AG09319 (cell line): ENCODE measurements around the gene CTAGE1.
"Not testable (repeated sequence)": the region's sequence is repeated elsewhere in the genome, so short reads cannot be mapped to it uniquely, and the experiment has no call there.

ENCODE experiments used
- DNase-seq: peaks from one replicate; pipeline ENCODE4 v3.0.0-alpha.2; 2010; ENCODE audit warnings: low read depth; ENCODE audit errors: extremely low read depth
- TF ChIP-seq, protein P1 (sequence below): IDR thresholded peaks from 2 replicates; pipeline ENCODE4 v1.5.1; 2011; ENCODE audit warnings: low read depth, mild to moderate bottlenecking, inconsistent platforms, low read length, moderate library complexity

Gene CTAGE1

DNA sequence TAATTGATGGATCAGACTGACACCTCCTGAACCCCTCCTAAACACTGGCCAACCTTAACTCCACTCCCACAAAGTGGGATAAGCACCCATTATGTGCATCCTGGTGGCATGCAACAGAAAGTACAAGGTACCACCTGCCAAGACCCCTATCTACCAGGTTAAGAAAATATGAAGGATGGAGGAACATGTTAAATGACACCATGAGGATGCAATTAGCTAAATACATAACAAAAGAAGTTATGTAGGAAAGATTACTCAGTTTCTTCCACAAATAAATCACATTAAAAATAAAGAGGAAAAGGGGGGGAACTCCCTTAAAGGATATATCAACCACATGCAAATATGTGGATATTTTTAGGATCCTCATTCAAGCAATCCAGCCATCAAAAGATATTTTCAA, 12.6 kb downstream of the CTAGE1 start:
- no peak for DNase-seq
- TF ChIP-seq, protein P1, sequence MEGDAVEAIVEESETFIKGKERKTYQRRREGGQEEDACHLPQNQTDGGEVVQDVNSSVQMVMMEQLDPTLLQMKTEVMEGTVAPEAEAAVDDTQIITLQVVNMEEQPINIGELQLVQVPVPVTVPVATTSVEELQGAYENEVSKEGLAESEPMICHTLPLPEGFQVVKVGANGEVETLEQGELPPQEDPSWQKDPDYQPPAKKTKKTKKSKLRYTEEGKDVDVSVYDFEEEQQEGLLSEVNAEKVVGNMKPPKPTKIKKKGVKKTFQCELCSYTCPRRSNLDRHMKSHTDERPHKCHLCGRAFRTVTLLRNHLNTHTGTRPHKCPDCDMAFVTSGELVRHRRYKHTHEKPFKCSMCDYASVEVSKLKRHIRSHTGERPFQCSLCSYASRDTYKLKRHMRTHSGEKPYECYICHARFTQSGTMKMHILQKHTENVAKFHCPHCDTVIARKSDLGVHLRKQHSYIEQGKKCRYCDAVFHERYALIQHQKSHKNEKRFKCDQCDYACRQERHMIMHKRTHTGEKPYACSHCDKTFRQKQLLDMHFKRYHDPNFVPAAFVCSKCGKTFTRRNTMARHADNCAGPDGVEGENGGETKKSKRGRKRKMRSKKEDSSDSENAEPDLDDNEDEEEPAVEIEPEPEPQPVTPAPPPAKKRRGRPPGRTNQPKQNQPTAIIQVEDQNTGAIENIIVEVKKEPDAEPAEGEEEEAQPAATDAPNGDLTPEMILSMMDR = no peak

DNA sequence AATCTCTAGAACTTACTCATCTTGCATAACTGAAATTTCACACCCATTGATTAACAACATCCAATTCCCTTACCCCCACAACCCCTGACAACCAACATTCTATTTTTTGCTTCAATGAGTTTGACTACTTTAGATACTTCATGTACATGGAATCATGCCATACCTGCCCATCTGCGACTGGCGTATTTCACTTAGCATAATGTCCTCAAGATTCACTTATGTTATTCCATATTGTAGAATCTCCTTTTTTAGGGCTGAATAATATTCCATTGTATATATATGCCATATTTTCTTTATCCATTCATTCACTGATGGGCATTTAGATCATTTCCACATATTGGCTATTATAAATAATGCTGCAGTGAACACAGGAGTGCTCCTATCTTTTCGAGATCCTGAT, 13.8 kb downstream of the CTAGE1 start:
- no peak for DNase-seq
- TF ChIP-seq, protein P1 = no peak

DNA sequence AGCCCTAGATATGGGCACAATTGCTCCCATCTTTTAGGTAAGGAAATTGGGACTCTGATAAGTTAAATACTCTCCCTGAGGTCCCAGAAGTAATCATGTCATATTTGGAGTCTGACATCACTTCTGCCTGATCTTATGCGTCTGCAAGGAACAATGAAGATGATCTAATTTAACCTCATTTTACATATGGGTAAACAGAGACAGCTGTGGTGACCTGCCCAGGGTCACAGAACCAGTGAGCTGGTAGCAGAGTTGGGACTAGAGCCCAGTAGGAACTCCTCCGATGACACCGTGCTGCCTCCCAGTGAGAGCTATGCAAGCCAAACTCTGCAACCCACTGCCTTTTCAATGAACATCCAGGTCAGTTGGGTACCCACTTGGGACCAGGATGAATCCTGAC, 17.8 kb downstream of the CTAGE1 start:
- no peak for DNase-seq
- TF ChIP-seq, protein P1 = no peak

DNA sequence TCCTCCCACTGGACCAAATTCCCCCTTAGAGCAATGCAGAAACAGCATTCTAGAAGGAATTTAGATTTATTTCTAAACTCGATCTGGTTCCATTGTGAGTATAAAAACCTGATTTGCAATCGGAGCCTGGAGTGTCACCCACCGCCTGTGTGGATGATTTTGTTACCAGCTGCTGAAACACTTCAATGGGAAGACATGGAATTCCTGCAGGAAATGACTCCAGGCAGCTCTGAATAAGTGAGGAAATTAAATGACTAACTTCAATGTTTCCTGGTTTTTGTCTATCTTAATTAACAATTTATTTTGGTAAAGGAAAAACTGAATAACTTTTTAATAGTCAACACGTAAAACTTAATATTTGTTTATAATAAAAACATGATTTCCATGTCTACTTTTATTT, 19.3 kb downstream of the CTAGE1 start:
- DNase-seq = no peak
- TF ChIP-seq, protein P1 = no peak

DNA sequence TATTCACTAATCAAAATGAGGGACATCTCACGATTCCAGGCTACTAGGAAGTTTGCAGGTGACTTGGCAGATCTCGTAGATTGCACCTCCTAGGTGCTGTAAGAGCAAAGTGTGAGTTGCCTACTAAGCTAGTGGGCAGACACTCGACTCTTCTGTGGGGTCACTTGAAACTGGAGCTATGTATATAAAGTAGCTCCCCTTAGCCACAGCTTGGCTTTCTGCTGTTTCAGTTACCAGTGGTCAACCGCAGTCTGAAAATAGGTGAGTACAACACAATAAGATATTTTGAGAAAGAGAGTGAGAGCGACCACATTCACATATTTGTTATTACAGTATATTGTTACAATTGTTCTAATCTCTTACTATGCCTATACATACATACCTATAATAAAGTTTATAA, 23.3 kb downstream of the CTAGE1 start:
- TF ChIP-seq, protein P1 = no peak
- DNase-seq = no peak

DNA sequence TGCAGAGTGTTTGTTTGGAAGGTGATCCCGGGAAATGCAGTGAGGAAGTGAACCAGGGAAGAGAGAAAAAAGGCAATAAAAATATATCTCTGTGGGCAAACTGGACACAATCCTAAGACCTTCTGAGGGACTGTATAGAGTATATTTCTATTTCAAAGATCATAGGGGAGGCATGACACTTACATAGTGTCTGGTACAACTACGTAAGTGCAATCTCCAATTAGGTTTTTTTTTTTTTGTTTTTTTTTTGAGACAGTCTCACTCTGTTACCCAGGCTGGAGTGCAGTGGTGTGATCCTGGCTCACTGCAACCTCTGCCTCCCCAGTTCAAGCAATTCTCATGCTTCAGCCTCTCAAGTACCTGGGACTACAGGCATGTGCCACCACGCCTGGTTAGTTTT, 24.6 kb downstream of the CTAGE1 start:
- not testable (repeated sequence) for DNase-seq

DNA sequence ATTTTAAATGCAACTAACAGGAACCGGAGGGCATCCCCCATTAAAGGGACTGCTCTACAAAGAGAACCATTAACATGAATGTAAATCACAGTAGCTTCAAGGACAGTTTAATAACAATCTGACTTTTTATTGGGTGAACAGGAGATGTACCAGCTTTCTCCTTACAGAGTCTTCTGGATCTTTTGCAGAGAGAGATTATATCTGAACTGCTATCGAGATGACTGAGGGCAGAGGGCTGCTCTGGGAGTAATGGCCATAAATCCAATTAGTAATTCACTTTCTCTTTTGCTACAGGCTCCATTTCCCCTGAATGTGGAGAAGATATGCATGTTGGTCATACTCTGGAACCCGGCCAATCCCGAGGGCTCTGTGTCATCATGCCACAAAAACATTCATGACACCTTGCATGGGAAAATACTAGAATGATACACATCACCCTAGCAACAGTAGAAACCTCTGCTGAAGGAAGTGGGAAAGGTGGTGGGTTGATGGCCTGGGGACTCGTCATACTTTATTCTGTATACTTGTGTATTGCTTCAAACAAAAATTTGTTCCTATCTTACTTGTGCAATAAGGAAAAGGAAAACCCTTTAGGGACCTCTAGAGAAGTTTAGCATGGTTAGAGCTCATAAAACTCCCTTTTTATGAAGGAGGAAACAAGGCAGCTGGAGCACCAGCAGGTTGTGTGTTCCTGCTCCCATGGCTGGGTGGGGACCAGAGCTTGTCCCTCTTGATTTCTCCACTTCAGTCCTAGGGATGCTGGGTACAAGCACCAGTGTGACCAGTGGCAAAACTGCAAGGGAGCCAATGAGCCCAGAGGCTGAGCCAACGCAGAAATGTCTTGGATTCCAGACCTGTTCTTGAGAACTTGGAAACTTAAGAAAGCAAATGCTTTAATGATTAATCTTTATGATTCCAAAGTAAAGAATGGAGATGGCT, 26.0 kb downstream of the CTAGE1 start:
- peak; percentile 54 for DNase-seq
- TF ChIP-seq, protein P1 = no peak

DNA sequence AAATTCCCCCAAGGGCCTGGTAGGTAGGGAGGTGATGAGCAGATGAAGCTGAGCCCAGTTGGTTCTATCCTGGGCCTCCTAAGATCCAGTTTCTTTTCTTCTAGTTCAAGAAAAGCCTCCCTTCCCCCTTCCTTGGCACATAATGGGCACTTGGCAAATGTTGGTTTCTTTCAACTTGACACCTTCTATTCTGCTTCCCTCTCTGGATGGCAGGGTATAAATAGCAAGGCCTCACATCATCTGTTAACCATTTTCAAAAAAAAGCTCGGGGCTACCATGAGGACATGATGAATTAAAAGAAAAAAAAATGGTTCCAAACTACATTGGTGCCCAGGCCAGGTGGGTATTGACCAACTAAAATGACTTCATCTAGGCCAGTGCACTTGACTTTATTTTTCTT, 29.9 kb downstream of the CTAGE1 start:
- TF ChIP-seq, protein P1 = no peak
- no peak for DNase-seq
